Lung (tissue), 12 donors: Measurements from ENCODE around the gene RAB6A. TPM values are rescaled to one million over a fixed set of nuclear protein-coding genes. Genes with fewer than 3 reads are reported as not detected.

ENCODE experiments used
- ATAC-seq: fragments of 200-7000 bp; cut with Tn5 transposase; one replicate; pipeline ENCODE4 v1.9.1; 2020; ENCODE audit warnings: moderate number of reproducible peaks; ENCODE audit not compliant: insufficient read depth, low FRiP score
- DNase-seq, 3 donors: peaks; one replicate each; pipeline ENCODE4 v3.0.0-alpha.2; 2013 to 2017
- H3K27ac ChIP-seq, 2 donors: one replicate each; pipeline ENCODE4 v1.5.1; 2013; ENCODE audit warnings: mild to moderate bottlenecking in 2 of 2, moderate library complexity in 2 of 2, control low read depth in 1 of 2, inconsistent platforms in 1 of 2, low read depth in 1 of 2, low read length in 1 of 2
- H3K27me3 ChIP-seq, 3 donors: one replicate each; pipeline ENCODE4 v1.5.1; 2013; ENCODE audit warnings: low read length in 2 of 3; ENCODE audit not compliant: control insufficient read depth in 3 of 3, insufficient read depth in 3 of 3
- H3K36me3 ChIP-seq, 4 donors: one replicate each; pipeline ENCODE4 v1.5.1; 2013; ENCODE audit warnings: low read length in 4 of 4, mild to moderate bottlenecking in 1 of 4, moderate library complexity in 1 of 4; ENCODE audit not compliant: control insufficient read depth in 4 of 4, insufficient read depth in 4 of 4
- H3K4me1 ChIP-seq, 5 donors: one replicate each; pipeline ENCODE4 v1.5.1; 2013; ENCODE audit warnings: low read length in 5 of 5, mild to moderate bottlenecking in 2 of 5, moderate library complexity in 1 of 5; ENCODE audit not compliant: control insufficient read depth in 5 of 5, insufficient read depth in 5 of 5
- H3K4me3 ChIP-seq: one replicate; pipeline ENCODE4 v1.5.1; 2013; ENCODE audit warnings: mild to moderate bottlenecking, control low read depth, moderate library complexity
- H3K9ac ChIP-seq, 2 donors: one replicate each; pipeline ENCODE4 v1.5.1; 2013; ENCODE audit warnings: low read length in 2 of 2, control low read depth in 1 of 2; ENCODE audit not compliant: insufficient read depth in 1 of 2
- H3K9me3 ChIP-seq, 4 donors: one replicate each; pipeline ENCODE4 v1.5.1; 2013; ENCODE audit warnings: low read length in 3 of 4, mild to moderate bottlenecking in 1 of 4, moderate library complexity in 1 of 4; ENCODE audit not compliant: control insufficient read depth in 4 of 4, insufficient read depth in 3 of 4
- CTCF ChIP-seq: IDR thresholded peaks from 2 replicates; pipeline ENCODE4 v1.5.1; 2012; ENCODE audit warnings: mild to moderate bottlenecking; ENCODE audit errors: control extremely low read depth, extremely low read depth
- WGBS, 2 donors: extraction: QIAGEN DNeasy Blood & Tissue Kit; methylation state at CpG; one replicate each; pipeline ENCODE4 v1.1.7; 2013; 5-methylcytosine and 5-hydroxymethylcytosine counted together
- polyA plus RNA-seq, 2 donors: library from polyadenylated mRNA; stranded (reverse); fragments of 200-250 nt; gene quantifications; one replicate each; pipeline ENCODE4 v1.2.1, GENCODE V29; 2013
- total RNA-seq, 2 donors: library from RNA; depleted of rRNA in 1 of 2; stranded (reverse); fragments of >200 nt in 1 of 2; gene quantifications; one replicate each; pipeline ENCODE4 v1.2.1, GENCODE V29; 2014 to 2021
- donor health status: control.
- donor health status: control.
- donor health status: Bipolar disorder and iron deficiency.
- donor health status: healthy.
- donor health status: DM: yes; HTN: yes; CAD: no.

Gene RAB6A
- total and polyA plus RNA-seq, 4 donors, result 45.8 to 159 (median 81.8) TPM

GRCh38 chr11:73641668-73642067 is 119.2 kb downstream of the RAB6A start:
- DNase-seq, result no peak
- Histone ChIP-seq H3K4me1 (peaks cover 0 to 12% (median 0%) of the 10 kb centered on the region in 5 donors), H3K27ac (no peak overlapping the region), H3K4me3 (no peak overlapping the region), H3K36me3 (no peaks in the 10 kb centered on the region), H3K9me3 (no peaks in the 10 kb centered on the region), H3K9ac (no peak overlapping the region), H3K27me3 (peaks cover 0 to 13% (median 7%) of the 10 kb centered on the region in 3 donors)
- ATAC-seq, result no peak
- no peak for TF ChIP-seq CTCF

- no peak overlapping the region for H3K9ac ChIP-seq
- H3K9me3 ChIP-seq, result no peaks in the 10 kb centered on the region
- TF ChIP-seq CTCF, result no peak
- ATAC-seq (no peak), DNase-seq (no peak)
- no peaks in the 10 kb centered on the region for H3K36me3 ChIP-seq
- H3K4me3 ChIP-seq, result no peak overlapping the region
- 5 to 30% methylated on average over 2 of the region's 2 CpGs for WGBS, 2 donors
- no peak overlapping the region for H3K27ac ChIP-seq
- peaks cover 0 to 6% (median 0%) of the 10 kb centered on the region in 5 donors for H3K4me1 ChIP-seq
- H3K27me3 ChIP-seq, result peaks cover 0 to 8% (median 2%) of the 10 kb centered on the region in 3 donors
Observed at GRCh38 chr11:73640592-73640991, 120.3 kb downstream of the RAB6A start.

GRCh38 chr11:73637012-73637411 is 123.9 kb downstream of the RAB6A start:
- no peaks in the 10 kb centered on the region for H3K4me1 ChIP-seq
- TF ChIP-seq CTCF, result no peak
- H3K4me3 ChIP-seq, result no peak overlapping the region
- ATAC-seq (no peak), DNase-seq (no peak)
- no peaks in the 10 kb centered on the region for H3K27me3 ChIP-seq
- 91 to 97% methylated on average over 1 of the region's 1 CpG for WGBS, 2 donors
- peaks cover 0 to 3% (median 0%) of the 10 kb centered on the region in 4 donors for H3K9me3 ChIP-seq
- no peak overlapping the region for H3K9ac ChIP-seq
- no peaks in the 10 kb centered on the region for H3K36me3 ChIP-seq
- H3K27ac ChIP-seq, result no peak overlapping the region

- ATAC-seq, result no peak
Observed at GRCh38 chr11:73636249-73636648, 124.6 kb downstream of the RAB6A start.

More at GRCh38 chr11:73636249-73636648, 124.6 kb downstream of the RAB6A start:
- Histone ChIP-seq H3K9ac (no peak overlapping the region), H3K4me1 (no peaks in the 10 kb centered on the region), H3K27me3 (no peaks in the 10 kb centered on the region), H3K36me3 (no peaks in the 10 kb centered on the region), H3K27ac (no peak overlapping the region), H3K4me3 (no peak overlapping the region), H3K9me3 (peaks cover 0 to 4% (median 0%) of the 10 kb centered on the region in 4 donors)
- 94 to 96% methylated on average over 5 of the region's 5 CpGs for WGBS, 2 donors
- no peak for DNase-seq
- no peak for TF ChIP-seq CTCF
